NCI-H226 (cell line): Measurements from ENCODE around the gene ZMIZ1.

Experiments
- DNase-seq: peaks from one replicate; pipeline ENCODE4 v3.0.0-alpha.2; 2015

Gene ZMIZ1

GRCh38 chr10:79052291-79053080 lies 16.3 kb upstream of the ZMIZ1 start:
- DNase-seq: no peak

GRCh38 chr10:79053081-79053434 lies 15.7 kb upstream of the ZMIZ1 start:
- DNase-seq: no peak

GRCh38 chr10:79053481-79054202 lies 15.1 kb upstream of the ZMIZ1 start:
- DNase-seq: no peak

GRCh38 chr10:79054203-79055099 lies 14.3 kb upstream of the ZMIZ1 start:
- DNase-seq: no peak

GRCh38 chr10:79055100-79055782 lies 13.5 kb upstream of the ZMIZ1 start:
- no peak for DNase-seq

GRCh38 chr10:79055892-79056291 lies 12.9 kb upstream of the ZMIZ1 start:
- no peak for DNase-seq

GRCh38 chr10:79056361-79056735 lies 12.4 kb upstream of the ZMIZ1 start:
- no peak for DNase-seq

GRCh38 chr10:79056736-79057391 lies 11.9 kb upstream of the ZMIZ1 start:
- no peak for DNase-seq

GRCh38 chr10:79057481-79058275 lies 11.1 kb upstream of the ZMIZ1 start:
- DNase-seq: no peak

- DNase-seq: no peak
Measured at GRCh38 chr10:79058899-79059841, 9.6 kb upstream of the ZMIZ1 start.

GRCh38 chr10:79059859-79060379 lies 8.8 kb upstream of the ZMIZ1 start:
- DNase-seq: no peak

GRCh38 chr10:79060641-79061255 lies 8.0 kb upstream of the ZMIZ1 start:
- DNase-seq: no peak

GRCh38 chr10:79061441-79062315 lies 7.1 kb upstream of the ZMIZ1 start:
- DNase-seq: no peak

- DNase-seq: no peak
Measured at GRCh38 chr10:79063071-79063491, 5.7 kb upstream of the ZMIZ1 start.

GRCh38 chr10:79063661-79064492 lies 4.9 kb upstream of the ZMIZ1 start:
- DNase-seq: no peak

- DNase-seq: no peak
Measured at GRCh38 chr10:79065091-79065551, 3.6 kb upstream of the ZMIZ1 start.

- DNase-seq: no peak
Measured at GRCh38 chr10:79065853-79066252, 2.9 kb upstream of the ZMIZ1 start.
